SK-N-SH treated with all-trans-retinoic acid at 6 μM for 48 hours (cell line): Measurements from ENCODE around the gene DGKE.

Experiments used
- ATAC-seq: fragments of 200-7000 bp; cut with Tn5 transposase; 3 replicates; pipeline ENCODE4 v1.9.1; 2020; ENCODE audit warnings: mild to moderate bottlenecking, moderate library complexity
- ARNTL ChIP-seq: fragments of 450-650 bp; formaldehyde crosslinking; IDR thresholded peaks from 2 replicates; pipeline ENCODE4 v1.5.0; 2020; ENCODE audit warnings: low read depth, mild to moderate bottlenecking, moderate library complexity, borderline replicate concordance
- BACH2 ChIP-seq: fragments of 250-450 bp; sonication (Bioruptor Pico); IDR thresholded peaks from 2 replicates; pipeline ENCODE4 v1.9.0; 2021; ENCODE audit warnings: mild to moderate bottlenecking, borderline replicate concordance
- CSDC2 ChIP-seq: fragments of 250-450 bp; sonication (Bioruptor Pico); IDR thresholded peaks from 2 replicates; pipeline ENCODE4 v1.5.0; 2020; ENCODE audit warnings: mild to moderate bottlenecking, moderate library complexity
- CSRNP3 ChIP-seq: fragments of 250-450 bp; sonication (Bioruptor Pico); IDR thresholded peaks from 2 replicates; pipeline ENCODE4 v1.5.1; 2021; ENCODE audit warnings: mild to moderate bottlenecking, moderate library complexity
- ESRRG ChIP-seq: fragments of 250-450 bp; sonication (Bioruptor Pico); IDR thresholded peaks from 2 replicates; pipeline ENCODE4 v1.6.1; 2021; ENCODE audit warnings: mild to moderate bottlenecking
- GLIS3 ChIP-seq: fragments of 250-450 bp; sonication (Bioruptor Pico); IDR thresholded peaks from 2 replicates; pipeline ENCODE4 v1.5.0; 2020; ENCODE audit warnings: mild to moderate bottlenecking, moderate library complexity
- ISL1 ChIP-seq: fragments of 250-450 bp; sonication (Bioruptor Pico); IDR thresholded peaks from 2 replicates; pipeline ENCODE4 v2.1.2; 2022; ENCODE audit warnings: mild to moderate bottlenecking, moderate library complexity
- OSR1 ChIP-seq: fragments of 250-450 bp; sonication (Bioruptor Pico); IDR thresholded peaks from 2 replicates; pipeline ENCODE4 v1.8.0; 2022; ENCODE audit warnings: moderate library complexity, mild to moderate bottlenecking, inconsistent platforms
- PATZ1 ChIP-seq: fragments of 250-450 bp; sonication (Bioruptor Pico); IDR thresholded peaks from 2 replicates; pipeline ENCODE4 v1.8.0; 2020; ENCODE audit warnings: mild to moderate bottlenecking, moderate library complexity, borderline replicate concordance
- PPARA ChIP-seq: fragments of 250-450 bp; sonication (Bioruptor Pico); IDR thresholded peaks from 2 replicates; pipeline ENCODE4 v1.5.0; 2020; ENCODE audit warnings: mild to moderate bottlenecking, borderline replicate concordance
- RARB ChIP-seq: fragments of 250-450 bp; sonication (Bioruptor Pico); IDR thresholded peaks from 2 replicates; pipeline ENCODE4 v1.8.0; 2021; ENCODE audit warnings: mild to moderate bottlenecking, moderate library complexity
- SNAI2 ChIP-seq: fragments of 250-450 bp; sonication (Bioruptor Pico); IDR thresholded peaks from 2 replicates; pipeline ENCODE4 v1.5.0; 2020; ENCODE audit warnings: mild to moderate bottlenecking, moderate library complexity
- TOX ChIP-seq: fragments of 250-450 bp; sonication (Bioruptor Pico); IDR thresholded peaks from 2 replicates; pipeline ENCODE4 v1.8.0; 2021; ENCODE audit warnings: mild to moderate bottlenecking, moderate library complexity, borderline replicate concordance
- TSHZ2 ChIP-seq: fragments of 250-450 bp; sonication (Bioruptor Pico); IDR thresholded peaks from 2 replicates; pipeline ENCODE4 v1.5.0; 2020; ENCODE audit warnings: mild to moderate bottlenecking, moderate library complexity
- ZC3H10 ChIP-seq: fragments of 250-450 bp; sonication (Bioruptor Pico); IDR thresholded peaks from 2 replicates; pipeline ENCODE4 v1.5.1; 2021; ENCODE audit warnings: mild to moderate bottlenecking, moderate library complexity
- ZFP3 ChIP-seq: fragments of 250-450 bp; sonication (Bioruptor Pico); IDR thresholded peaks from 2 replicates; pipeline ENCODE4 v1.5.0; 2020; ENCODE audit warnings: mild to moderate bottlenecking, moderate library complexity
- ZFP30 ChIP-seq: fragments of 450-650 bp; formaldehyde crosslinking; IDR thresholded peaks from 2 replicates; pipeline ENCODE4 v1.5.0; 2022; ENCODE audit warnings: mild to moderate bottlenecking, moderate library complexity
- ZNF565 ChIP-seq: fragments of 450-650 bp; formaldehyde crosslinking; conservative IDR thresholded peaks from 2 replicates; pipeline ENCODE4 v1.5.0; 2020; ENCODE audit warnings: low read depth, mild to moderate bottlenecking, moderate library complexity
- ZNF70 ChIP-seq: fragments of 450-650 bp; formaldehyde crosslinking; IDR thresholded peaks from 2 replicates; pipeline ENCODE4 v1.5.0; 2020; ENCODE audit warnings: mild to moderate bottlenecking, moderate library complexity
- ZNF8 ChIP-seq: fragments of 450-650 bp; formaldehyde crosslinking; IDR thresholded peaks from 2 replicates; pipeline ENCODE4 v1.5.0; 2020; ENCODE audit warnings: mild to moderate bottlenecking, moderate library complexity
- TF ChIP-seq, protein P1 (sequence below): fragments of 250-450 bp; sonication (Bioruptor Pico); IDR thresholded peaks from 2 replicates; pipeline ENCODE4 v1.5.1; 2020; ENCODE audit warnings: low read depth, mild to moderate bottlenecking, moderate library complexity
- TF ChIP-seq, protein P2 (sequence below): fragments of 250-450 bp; sonication (Bioruptor Pico); IDR thresholded peaks from 2 replicates; pipeline ENCODE4 v1.8.0; 2021; ENCODE audit warnings: low read depth, mild to moderate bottlenecking, moderate library complexity, borderline replicate concordance

DGKE gene

GRCh38 chr17:56820207-56820606 is 13.7 kb upstream of the DGKE start:
- ATAC-seq, result no peak
- no peak for TF ChIP-seq OSR1 (CRISPR knock-in tag)
- no peak for TF ChIP-seq RARB (CRISPR knock-in tag)
- TF ChIP-seq ZFP3 (CRISPR knock-in tag), result no peak
- TF ChIP-seq ZNF565 (CRISPR knock-in tag), result no peak
- TF ChIP-seq SNAI2, result no peak
- TF ChIP-seq PATZ1 (CRISPR knock-in tag), result no peak
- TF ChIP-seq ESRRG (CRISPR knock-in tag), result no peak
- TF ChIP-seq, protein P1, sequence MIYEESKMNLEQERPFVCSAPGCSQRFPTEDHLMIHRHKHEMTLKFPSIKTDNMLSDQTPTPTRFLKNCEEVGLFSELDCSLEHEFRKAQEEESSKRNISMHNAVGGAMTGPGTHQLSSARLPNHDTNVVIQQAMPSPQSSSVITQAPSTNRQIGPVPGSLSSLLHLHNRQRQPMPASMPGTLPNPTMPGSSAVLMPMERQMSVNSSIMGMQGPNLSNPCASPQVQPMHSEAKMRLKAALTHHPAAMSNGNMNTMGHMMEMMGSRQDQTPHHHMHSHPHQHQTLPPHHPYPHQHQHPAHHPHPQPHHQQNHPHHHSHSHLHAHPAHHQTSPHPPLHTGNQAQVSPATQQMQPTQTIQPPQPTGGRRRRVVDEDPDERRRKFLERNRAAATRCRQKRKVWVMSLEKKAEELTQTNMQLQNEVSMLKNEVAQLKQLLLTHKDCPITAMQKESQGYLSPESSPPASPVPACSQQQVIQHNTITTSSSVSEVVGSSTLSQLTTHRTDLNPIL, result no peak
- TF ChIP-seq BACH2 (CRISPR knock-in tag), result no peak
- no peak for TF ChIP-seq ZNF70 (CRISPR knock-in tag)
- TF ChIP-seq ARNTL (CRISPR knock-in tag), result no peak
- TF ChIP-seq GLIS3, result no peak
- TF ChIP-seq TSHZ2 (CRISPR knock-in tag), result no peak
- TF ChIP-seq PPARA (CRISPR knock-in tag), result no peak
- TF ChIP-seq TOX, result no peak
- TF ChIP-seq ZC3H10 (CRISPR knock-in tag), result no peak
- no peak for TF ChIP-seq CSRNP3 (CRISPR knock-in tag)
- TF ChIP-seq ZNF8 (CRISPR knock-in tag), result no peak
- no peak for TF ChIP-seq CSDC2 (CRISPR knock-in tag)
- TF ChIP-seq ZFP30 (CRISPR knock-in tag), result no peak
- TF ChIP-seq, all 23 proteins: peak for 0

GRCh38 chr17:56821847-56822534 is 12.0 kb upstream of the DGKE start:
- TF ChIP-seq, protein P1, result no peak
- no peak for TF ChIP-seq BACH2 (CRISPR knock-in tag)
- TF ChIP-seq ISL1 (CRISPR knock-in tag), result no peak
- TF ChIP-seq ZFP30 (CRISPR knock-in tag), result no peak
- TF ChIP-seq ZC3H10 (CRISPR knock-in tag), result no peak
- TF ChIP-seq TSHZ2 (CRISPR knock-in tag), result no peak
- no peak for TF ChIP-seq ZFP3 (CRISPR knock-in tag)
- TF ChIP-seq CSRNP3 (CRISPR knock-in tag), result no peak
- TF ChIP-seq RARB (CRISPR knock-in tag), result no peak
- no peak for TF ChIP-seq SNAI2
- no peak for TF ChIP-seq ZNF565 (CRISPR knock-in tag)
- no peak for TF ChIP-seq CSDC2 (CRISPR knock-in tag)
- TF ChIP-seq ARNTL (CRISPR knock-in tag), result no peak
- TF ChIP-seq, protein P2, sequence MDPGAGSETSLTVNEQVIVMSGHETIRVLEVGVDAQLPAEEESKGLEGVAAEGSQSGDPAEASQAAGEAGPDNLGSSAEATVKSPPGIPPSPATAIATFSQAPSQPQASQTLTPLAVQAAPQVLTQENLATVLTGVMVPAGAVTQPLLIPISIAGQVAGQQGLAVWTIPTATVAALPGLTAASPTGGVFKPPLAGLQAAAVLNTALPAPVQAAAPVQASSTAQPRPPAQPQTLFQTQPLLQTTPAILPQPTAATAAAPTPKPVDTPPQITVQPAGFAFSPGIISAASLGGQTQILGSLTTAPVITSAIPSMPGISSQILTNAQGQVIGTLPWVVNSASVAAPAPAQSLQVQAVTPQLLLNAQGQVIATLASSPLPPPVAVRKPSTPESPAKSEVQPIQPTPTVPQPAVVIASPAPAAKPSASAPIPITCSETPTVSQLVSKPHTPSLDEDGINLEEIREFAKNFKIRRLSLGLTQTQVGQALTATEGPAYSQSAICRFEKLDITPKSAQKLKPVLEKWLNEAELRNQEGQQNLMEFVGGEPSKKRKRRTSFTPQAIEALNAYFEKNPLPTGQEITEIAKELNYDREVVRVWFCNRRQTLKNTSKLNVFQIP, result no peak
- TF ChIP-seq, all 23 proteins: peak for 0
- no peak for ATAC-seq
